Activated T-cell treated with anti-CD3 and anti-CD28 coated beads for 48 hours (primary cell): ENCODE measurements around the gene ANGPTL7.
"Not testable (repeated sequence)": the region's sequence is repeated elsewhere in the genome, so short reads cannot be mapped to it uniquely, and the experiment has no call there.

Experiments used
- DNase-seq: peaks from one replicate; pipeline ENCODE4 v3.0.0-alpha.2; 2020; ENCODE audit warnings: low read depth

ANGPTL7 gene

DNA sequence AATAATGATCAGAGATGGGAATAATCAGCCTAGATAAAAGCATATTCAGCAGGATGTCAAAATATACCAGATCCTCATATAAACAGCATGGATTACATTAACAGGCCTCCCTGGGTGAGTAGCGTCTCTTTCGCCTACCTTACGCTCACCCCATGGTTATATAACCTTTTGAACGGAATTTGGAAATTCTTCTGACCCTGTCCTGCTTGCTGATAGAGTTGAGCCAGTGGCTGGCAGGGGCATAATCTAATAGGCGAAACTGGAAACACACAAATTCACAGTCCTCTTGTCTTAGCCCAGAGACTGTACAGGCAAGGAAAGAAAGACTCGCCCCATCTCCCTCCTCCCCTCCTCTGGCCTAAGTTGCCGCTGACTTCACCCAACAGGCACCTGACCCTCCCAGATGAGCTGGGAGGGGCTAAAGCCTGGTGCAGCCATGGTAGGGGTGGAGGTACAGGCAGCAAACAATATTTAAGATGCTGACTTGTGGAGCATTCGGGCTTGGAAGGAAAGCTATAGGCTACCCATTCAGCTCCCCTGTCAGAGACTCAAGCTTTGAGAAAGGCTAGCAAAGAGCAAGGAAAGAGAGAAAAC, at the start of gene ANGPTL7:
Gene ANGPTL7 (plus strand): TSS at position 498 of the 594 bp plus-strand sequence. CDS start 225 bp downstream, outside the sequence.
- no peak for DNase-seq

GRCh38 chr1:11142618-11143391, 46.4 kb upstream of the ANGPTL7 start:
- DNase-seq, result no peak

- DNase-seq, result no peak
Measured at GRCh38 chr1:11143401-11143800, 45.8 kb upstream of the ANGPTL7 start.

GRCh38 chr1:11143907-11144306, 45.2 kb upstream of the ANGPTL7 start:
- DNase-seq, result no peak

- DNase-seq, result no peak
Measured at GRCh38 chr1:11144570-11145256, 44.4 kb upstream of the ANGPTL7 start.

- DNase-seq, result no peak
Measured at GRCh38 chr1:11145741-11146140, 43.4 kb upstream of the ANGPTL7 start.

GRCh38 chr1:11147197-11147770, 41.9 kb upstream of the ANGPTL7 start:
- DNase-seq, result no peak

DNA sequence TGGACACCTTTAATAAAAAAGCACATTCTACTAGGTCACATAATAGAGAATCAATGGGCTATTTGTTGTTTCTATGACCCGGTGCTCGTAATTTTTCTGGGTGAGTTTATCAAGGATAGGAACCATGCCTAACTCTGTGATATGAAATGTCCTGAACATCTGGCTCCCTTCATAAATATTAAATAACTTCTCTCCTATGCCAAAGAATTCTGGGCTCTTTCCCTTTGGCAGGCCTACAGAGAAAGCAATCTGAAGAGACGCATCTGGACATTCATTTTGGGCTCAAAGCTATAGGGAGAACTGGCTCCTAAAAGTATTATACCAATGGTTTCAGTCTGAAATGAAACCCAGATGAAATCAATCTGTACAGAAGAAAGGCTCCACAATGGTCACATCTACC, 38.8 kb upstream of the ANGPTL7 start:
- no peak for DNase-seq

DNA sequence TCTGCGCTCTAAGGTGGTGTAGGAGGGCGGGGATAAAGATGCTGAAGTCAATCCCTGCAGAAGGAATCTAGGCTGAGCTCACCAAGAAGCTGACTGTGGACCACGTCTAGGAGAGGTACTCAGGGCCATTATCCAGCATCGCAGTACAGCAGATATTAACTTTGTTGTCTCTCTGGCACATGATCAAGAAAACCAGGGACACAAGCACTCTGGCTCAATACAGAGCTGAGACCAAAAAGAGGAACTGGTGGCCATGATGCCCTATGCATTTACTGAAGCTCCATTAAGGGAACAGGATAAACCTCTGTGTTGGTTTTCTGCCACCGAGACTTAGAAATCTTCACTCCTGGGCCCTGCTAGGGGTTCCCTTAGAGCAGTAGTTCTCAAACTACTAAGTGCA, 38.0 kb upstream of the ANGPTL7 start:
- DNase-seq, result no peak

DNA sequence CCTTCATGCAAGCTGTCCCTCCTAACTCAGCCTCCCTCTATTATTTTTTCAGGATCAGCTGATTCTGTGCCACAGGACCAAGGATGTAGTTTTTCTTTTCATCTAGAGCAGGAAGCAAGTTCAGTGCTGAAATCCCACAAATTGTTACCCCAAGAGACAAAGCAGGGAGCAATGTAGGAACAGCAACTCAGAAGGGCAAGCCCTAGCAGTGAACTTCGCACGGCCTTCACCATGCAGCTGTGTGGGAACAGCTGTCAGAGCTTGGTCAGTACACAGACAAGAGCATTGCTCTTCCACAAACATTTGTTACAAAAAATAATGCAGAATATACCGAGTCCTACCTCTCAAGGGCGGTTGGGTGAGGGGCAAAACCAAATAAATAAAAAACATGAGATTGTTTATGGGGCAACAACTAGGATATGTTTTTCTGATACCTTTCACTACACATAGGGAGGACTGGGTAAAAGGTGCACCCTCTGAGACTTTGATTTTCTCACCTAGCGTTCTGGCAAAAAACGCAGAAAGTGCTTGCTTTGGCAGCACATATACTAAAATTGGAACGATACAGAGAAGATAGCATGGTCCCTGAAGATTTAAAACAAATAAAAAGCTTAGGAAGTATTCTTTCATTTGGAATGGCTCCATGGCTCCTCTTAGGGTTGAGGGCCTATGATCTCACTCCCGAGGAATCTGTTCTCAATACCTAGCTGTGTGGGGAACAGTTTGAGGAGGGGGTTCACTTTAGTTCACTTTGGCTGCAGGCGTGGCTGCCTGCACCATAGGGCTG, 37.1 kb upstream of the ANGPTL7 start:
- DNase-seq, result no peak

DNA sequence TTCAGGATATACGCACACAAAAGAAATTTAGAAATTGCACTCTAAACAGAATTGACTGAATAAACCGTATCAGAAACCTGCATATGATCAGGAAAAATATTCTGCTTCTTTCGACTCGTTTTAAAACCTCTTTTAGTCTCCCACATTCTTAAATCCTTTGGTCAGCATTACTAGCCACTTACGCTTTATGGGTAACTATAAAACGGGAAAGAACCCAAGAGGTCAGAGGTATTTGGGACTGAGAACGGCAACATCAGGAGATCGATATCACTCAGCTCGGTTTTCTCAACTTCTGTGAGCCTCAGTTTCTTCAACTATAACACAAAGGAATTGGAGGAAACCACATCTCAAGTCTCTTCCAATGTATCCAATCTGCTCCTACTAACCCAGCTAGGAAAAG, 36.4 kb upstream of the ANGPTL7 start:
- no peak for DNase-seq

DNA sequence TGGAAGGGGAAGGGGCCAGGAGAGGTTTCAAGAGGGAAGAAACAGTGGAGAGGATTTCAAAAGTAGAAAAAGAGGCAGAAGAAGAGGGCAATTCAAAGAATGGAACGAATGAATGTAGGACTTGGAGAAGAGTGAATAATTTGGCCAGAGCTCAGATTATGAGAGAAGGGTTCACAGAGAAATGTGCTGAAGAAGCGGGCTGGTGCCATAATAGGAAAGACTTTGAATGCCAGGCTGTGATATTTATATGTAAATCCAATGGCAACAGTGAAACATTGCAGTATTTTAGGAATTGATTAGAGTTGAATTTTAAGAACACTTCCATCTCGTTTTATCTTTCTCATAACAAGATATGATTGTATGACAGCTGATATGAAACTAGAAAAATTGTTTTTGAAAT, 36.0 kb upstream of the ANGPTL7 start:
- no peak for DNase-seq

DNA sequence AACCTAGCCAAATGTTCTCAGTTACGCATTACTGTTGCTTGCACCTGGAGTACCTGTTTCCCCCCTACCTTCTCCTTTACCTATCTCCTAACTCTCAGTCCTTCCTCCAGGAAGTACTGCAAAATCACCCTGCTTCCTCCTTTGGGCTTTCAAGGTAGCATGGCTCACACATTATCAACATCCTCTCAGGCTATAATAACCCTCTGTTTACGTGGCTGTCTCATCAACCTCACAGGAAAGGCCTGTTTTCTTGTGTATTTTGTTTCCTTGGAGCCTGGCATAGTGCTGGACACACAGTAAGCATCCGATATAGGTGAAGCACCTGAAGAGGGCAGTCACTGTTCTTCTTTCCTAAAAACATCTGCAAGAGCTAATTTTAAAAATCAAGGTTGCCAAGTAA, 32.7 kb upstream of the ANGPTL7 start:
- DNase-seq, result no peak

DNA sequence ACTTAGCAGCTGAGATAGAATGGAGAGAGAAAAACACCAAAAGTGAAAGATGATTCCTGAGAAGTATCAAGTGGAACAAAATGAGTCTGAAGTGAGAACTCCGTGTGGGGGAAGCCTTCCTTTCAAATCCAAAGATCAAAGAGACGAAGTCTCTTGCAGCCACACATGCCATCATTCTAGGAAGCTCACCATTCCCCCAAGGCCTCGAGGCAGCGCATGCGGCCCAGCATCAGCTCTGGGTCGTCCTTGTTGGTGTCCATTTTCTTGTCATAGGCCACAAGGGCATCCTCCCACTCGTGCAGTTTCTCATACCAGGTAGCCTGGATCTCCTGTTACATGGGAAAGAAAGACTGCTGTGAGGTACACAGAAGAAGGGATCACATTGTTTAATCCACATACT, 32.2 kb upstream of the ANGPTL7 start:
- DNase-seq, result peak; percentile 7

- DNase-seq, result no peak
Measured at GRCh38 chr1:11157394-11157793, 31.8 kb upstream of the ANGPTL7 start.

- no peak for DNase-seq
Measured at GRCh38 chr1:11157867-11158266, 31.3 kb upstream of the ANGPTL7 start.

- DNase-seq, result no peak
Measured at GRCh38 chr1:11158291-11158690, 30.9 kb upstream of the ANGPTL7 start.

DNA sequence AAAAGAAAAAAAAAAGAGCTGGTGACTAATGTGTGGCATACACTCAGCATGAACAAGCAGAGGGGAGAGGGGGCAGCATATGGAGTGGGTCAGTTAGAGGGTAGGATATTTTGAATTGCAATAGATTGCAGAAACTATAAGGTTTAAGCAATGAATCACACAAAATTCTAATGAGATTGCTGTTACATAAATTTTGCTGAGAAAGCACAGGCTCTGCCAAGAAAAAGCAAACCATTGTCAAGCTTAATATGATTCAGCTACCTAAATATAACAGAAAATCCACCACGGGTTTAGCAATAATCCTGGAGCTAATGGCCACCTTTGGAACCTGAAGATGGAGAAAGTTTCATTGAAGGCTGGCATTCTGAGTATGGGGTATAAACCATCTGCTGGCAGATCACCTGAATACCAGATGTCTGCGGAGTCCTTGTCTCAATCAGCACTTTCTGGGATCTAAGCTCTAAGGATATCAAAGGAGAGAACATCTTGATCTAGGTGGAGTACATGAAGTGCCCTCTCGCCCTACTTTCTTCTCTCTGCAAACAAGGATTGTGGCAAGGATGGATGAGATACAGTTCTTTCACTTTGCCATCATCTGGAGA, 30.3 kb upstream of the ANGPTL7 start:
- DNase-seq, result no peak

DNA sequence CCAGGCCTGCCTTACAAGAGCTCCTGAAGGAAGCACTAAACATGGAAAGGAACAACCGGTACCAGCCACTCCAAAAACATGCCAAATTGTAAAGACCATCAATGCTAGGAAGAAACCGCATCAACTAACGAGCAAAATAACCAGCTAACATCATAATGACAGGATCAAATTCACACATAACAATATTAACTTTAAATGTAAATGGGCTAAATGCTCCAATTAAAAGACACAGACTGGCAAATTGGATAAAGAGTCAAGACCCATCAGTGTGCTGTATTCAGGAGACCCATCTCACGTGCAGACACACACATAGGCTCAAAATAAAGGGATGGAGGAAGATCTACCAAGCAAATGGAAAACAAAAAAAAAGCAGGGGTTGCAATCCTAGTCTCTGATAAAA, 26.4 kb upstream of the ANGPTL7 start:
- DNase-seq, result not testable (repeated sequence)

DNA sequence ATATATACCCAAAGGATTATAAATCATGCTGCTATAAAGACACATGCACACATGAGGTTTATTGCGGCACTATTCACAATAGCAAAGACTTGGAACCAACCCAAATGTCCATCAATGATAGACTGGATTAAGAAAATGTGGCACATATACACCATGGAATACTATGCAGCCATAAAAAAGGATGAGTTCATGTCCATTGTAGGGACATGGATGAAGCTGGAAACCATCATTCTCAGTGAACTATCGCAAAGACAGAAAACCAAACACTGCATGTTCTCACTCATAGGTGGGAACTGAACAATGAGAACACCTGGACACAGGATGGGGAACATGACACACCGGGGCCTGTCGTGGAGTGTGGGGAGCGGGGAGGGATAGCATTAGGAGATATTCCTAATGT, 22.4 kb upstream of the ANGPTL7 start:
- not testable (repeated sequence) for DNase-seq

GRCh38 chr1:11168731-11169130, 20.4 kb upstream of the ANGPTL7 start:
- DNase-seq, result no peak

DNA sequence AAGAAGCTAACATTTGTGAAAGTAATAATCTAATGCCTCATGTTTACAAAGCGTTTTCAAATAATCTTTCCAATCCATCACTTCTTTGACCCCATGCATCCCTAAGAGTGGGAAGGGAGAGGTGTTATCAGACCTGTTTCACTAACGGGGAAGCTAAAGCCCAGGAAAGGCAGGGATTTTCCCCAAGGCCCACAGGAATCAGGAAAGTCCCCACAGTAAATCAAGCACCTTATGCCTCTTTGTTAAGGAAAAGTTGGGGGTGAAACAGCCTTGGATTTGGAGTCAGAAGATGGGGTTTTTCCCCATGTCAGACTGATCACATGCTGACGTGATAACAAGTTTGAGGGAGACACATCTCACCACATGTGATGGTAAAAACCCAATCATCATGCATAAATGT, 20.0 kb upstream of the ANGPTL7 start:
- no peak for DNase-seq
